Stimulated activated naive CD8-positive, alpha-beta T cell treated with anti-CD3 and anti-CD28 coated beads, Interleukin-15, Interleukin-2, amounts not matched to agents 100 ng/mL and 50 ng/mL, for 24 hours (primary cell): ENCODE measurements around the gene SLC43A2.
"Not testable (repeated sequence)": the region's sequence is repeated elsewhere in the genome, so short reads cannot be mapped to it uniquely, and the experiment has no call there.

Experiments used
- H3K27ac Mint-ChIP-seq: one replicate; pipeline ENCODE4 v1.8.0; 2021; ENCODE audit warnings: mild to moderate bottlenecking, mixed read lengths
- H3K27me3 Mint-ChIP-seq: one replicate; pipeline ENCODE4 v1.8.0; 2021; ENCODE audit warnings: mixed read lengths
- H3K36me3 Mint-ChIP-seq: one replicate; pipeline ENCODE4 v1.8.0; 2021; ENCODE audit warnings: low read depth, mixed read lengths
- H3K4me1 Mint-ChIP-seq: one replicate; pipeline ENCODE4 v1.8.0; 2021; ENCODE audit warnings: low read depth, mixed read lengths
- H3K4me3 Mint-ChIP-seq: one replicate; pipeline ENCODE4 v1.8.0; 2021; ENCODE audit warnings: mild to moderate bottlenecking, mixed read lengths
- H3K9me3 Mint-ChIP-seq: one replicate; pipeline ENCODE4 v1.8.0; 2021; ENCODE audit warnings: mixed read lengths

The SLC43A2 gene

GRCh38 chr17:1573932-1574696 is 54.5 kb downstream of the SLC43A2 start:
- Mint-ChIP-seq H3K9me3 (no peaks in the 10 kb centered on the region), H3K4me3 (no peak overlapping the region), H3K4me1 (peaks cover 13% of the 10 kb centered on the region), H3K27me3 (no peaks in the 10 kb centered on the region), H3K36me3 (no peaks in the 10 kb centered on the region), H3K27ac (no peak overlapping the region)

DNA sequence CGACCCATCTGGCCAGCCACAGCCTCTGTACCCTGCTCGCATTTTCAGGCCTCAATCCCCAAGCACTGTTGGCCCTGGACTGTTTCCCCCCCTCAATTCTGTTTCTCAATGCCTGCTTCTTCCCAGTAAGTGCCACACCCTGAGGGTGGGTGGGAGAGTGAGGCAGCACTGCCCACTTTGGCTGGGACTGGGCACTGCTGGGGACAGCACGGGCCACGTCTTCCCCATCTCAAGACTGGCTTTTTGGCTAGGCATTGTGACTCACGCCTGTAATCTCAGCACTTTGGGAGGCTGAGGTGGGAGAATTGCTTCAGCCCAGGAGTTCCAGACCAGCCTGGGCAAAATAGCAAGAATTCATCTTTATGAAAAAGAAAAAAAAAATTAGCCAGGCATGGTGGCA is 56.0 kb downstream of the SLC43A2 start:
- peaks cover 16% of the 10 kb centered on the region for H3K4me1 Mint-ChIP-seq
- not testable (repeated sequence) for H3K27ac Mint-ChIP-seq, H3K27me3 Mint-ChIP-seq, H3K9me3 Mint-ChIP-seq, H3K4me3 Mint-ChIP-seq, H3K36me3 Mint-ChIP-seq

GRCh38 chr17:1571341-1571704 is 57.3 kb downstream of the SLC43A2 start:
- H3K27ac Mint-ChIP-seq, result no peak overlapping the region
- no peak overlapping the region for H3K4me3 Mint-ChIP-seq
- H3K9me3 Mint-ChIP-seq, result no peaks in the 10 kb centered on the region
- H3K36me3 Mint-ChIP-seq, result no peaks in the 10 kb centered on the region
- no peaks in the 10 kb centered on the region for H3K27me3 Mint-ChIP-seq
- H3K4me1 Mint-ChIP-seq, result peaks cover 15% of the 10 kb centered on the region

- H3K4me1 Mint-ChIP-seq, result peaks cover 22% of the 10 kb centered on the region
- H3K36me3 Mint-ChIP-seq, result no peaks in the 10 kb centered on the region
- no peaks in the 10 kb centered on the region for H3K9me3 Mint-ChIP-seq
- no peak overlapping the region for H3K27ac Mint-ChIP-seq
- no peaks in the 10 kb centered on the region for H3K27me3 Mint-ChIP-seq
- no peak overlapping the region for H3K4me3 Mint-ChIP-seq
Measured at GRCh38 chr17:1568950-1569810, 59.5 kb downstream of the SLC43A2 start.

DNA sequence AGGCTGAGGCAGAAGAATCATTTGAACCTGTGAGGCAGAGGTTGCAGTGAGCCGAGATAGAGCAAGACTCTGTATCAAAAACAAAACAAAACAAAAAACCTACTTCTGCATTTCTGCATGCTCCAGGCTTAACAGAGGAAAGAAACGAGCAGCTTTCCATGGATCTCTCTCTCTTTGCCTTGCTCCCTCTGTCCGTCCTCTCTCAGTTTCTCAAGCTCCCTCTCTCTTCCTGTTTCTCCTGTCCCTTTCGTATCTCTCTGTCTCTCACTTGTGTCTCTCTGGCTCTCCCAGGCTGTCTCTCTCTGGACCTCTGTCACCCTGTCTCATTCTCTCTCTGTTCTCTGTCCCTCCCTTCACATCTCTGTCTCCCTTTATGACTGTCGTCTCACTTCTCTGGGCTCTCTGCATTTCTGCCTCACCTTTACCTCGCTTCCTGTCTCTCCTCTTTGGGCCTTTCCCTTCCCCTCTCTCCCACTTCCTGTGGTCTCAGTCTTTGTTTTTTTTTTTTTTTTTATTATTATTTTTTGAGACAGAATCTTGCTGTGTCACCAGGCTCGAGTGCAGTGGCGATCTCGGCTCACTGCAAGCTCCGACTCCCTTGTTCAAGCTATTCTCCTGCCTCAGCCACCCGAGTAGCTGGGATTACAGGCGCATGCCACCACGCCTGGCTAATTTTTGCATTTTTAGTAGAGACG is 62.0 kb downstream of the SLC43A2 start:
- peak overlapping the region; percentile 77 for H3K4me3 Mint-ChIP-seq
- peaks cover 29% of the 10 kb centered on the region for H3K4me1 Mint-ChIP-seq
- no peaks in the 10 kb centered on the region for H3K36me3 Mint-ChIP-seq
- no peaks in the 10 kb centered on the region for H3K9me3 Mint-ChIP-seq
- no peaks in the 10 kb centered on the region for H3K27me3 Mint-ChIP-seq
- peak overlapping the region; percentile 92 for H3K27ac Mint-ChIP-seq

DNA sequence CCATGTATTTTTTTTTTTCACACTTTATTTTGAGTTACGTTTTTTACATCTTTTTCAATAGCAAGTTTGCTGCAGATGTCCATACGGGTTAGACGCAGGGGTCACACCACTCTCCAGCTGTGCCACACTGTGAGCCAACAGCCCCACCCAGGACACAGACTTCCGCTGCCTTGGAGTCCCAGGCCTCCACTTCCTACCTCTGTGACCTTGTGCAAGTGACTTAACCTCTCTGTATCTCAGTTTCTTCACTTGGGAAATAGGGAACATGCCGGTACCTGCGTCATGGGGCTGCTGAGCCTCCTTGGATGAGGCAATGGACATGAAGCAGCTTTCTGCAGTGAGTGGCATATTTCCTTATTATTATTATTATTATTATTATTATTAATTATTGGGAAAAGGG is 62.8 kb downstream of the SLC43A2 start:
- H3K4me3 Mint-ChIP-seq, result no peak overlapping the region
- no peaks in the 10 kb centered on the region for H3K36me3 Mint-ChIP-seq
- peaks cover 37% of the 10 kb centered on the region for H3K4me1 Mint-ChIP-seq
- H3K27me3 Mint-ChIP-seq, result no peaks in the 10 kb centered on the region
- no peaks in the 10 kb centered on the region for H3K9me3 Mint-ChIP-seq
- H3K27ac Mint-ChIP-seq, result no peak overlapping the region

DNA sequence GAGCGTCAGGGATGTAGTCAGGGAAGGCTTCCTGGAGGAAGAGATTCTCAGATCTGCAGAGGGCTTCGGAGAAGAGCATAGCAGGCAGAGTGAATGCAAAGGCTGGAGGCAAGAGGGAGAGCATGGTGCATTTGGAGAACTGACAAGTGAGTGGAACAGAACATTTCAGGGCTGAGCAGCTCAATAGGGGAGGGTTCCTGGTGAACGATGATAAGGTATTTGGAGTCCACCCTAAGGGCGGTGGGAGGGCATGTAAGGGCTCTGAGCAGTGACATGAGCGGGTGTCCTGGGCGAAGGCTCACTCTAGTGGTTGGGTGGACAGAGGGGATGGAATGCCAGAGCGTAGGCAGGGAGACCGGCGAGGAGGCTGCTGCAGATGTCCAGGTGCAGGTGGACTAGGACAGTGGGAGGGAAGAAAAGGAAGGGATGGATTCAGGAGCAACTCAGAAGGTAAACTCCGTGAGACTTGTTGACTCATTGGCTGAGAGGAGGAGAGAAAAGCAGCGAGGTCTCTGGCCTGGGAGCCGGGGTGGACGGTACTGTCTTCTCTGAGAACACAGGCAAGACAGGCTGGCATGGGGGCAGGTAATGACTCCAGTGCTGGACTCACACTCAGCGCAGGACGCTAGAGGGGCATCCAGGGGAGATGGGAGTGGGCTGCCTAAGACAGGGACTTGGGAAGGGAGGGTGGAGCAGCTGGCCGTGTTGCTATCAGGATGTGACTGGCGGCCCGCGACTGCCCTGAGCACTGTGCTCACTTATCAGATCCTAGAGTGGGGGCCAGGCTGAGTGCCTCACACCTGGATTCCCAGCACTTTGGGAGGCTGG is 64.6 kb downstream of the SLC43A2 start:
- H3K27ac Mint-ChIP-seq, result peak overlapping the region; percentile 63
- H3K27me3 Mint-ChIP-seq, result no peaks in the 10 kb centered on the region
- peaks cover 46% of the 10 kb centered on the region for H3K4me1 Mint-ChIP-seq
- peak overlapping the region; percentile 70 for H3K4me3 Mint-ChIP-seq
- no peaks in the 10 kb centered on the region for H3K9me3 Mint-ChIP-seq
- H3K36me3 Mint-ChIP-seq, result no peaks in the 10 kb centered on the region

DNA sequence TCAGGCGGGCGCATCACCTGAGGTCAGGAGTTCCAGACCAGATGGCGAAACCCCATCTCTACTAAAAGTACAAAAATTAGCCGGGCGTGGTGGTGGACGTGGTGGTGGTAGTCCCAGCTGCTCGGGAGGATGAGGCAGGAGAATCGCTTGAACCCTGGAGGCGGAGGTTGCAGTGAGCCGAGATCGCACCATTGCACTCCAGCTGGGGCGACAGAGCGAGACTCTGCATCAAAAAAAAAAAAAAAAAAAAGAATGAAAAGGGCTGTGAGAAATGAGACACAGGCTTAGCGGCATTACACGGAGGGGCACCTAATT is 65.2 kb downstream of the SLC43A2 start:
- Mint-ChIP-seq H3K4me3 (peak overlapping the region; percentile 70), H3K4me1 (peaks cover 46% of the 10 kb centered on the region), H3K27ac (peak overlapping the region; percentile 63)
- H3K36me3 Mint-ChIP-seq, H3K9me3 Mint-ChIP-seq, H3K27me3 Mint-ChIP-seq: not testable (repeated sequence)

GRCh38 chr17:1562176-1562643 is 66.4 kb downstream of the SLC43A2 start:
- Mint-ChIP-seq H3K27me3 (no peaks in the 10 kb centered on the region), H3K36me3 (peaks cover 2% of the 10 kb centered on the region), H3K4me1 (peaks cover 37% of the 10 kb centered on the region), H3K9me3 (no peaks in the 10 kb centered on the region), H3K27ac (no peak overlapping the region), H3K4me3 (peak overlapping the region; percentile 85)

- Mint-ChIP-seq H3K9me3 (no peaks in the 10 kb centered on the region), H3K4me3 (peak overlapping the region; percentile 85), H3K4me1 (peaks cover 34% of the 10 kb centered on the region), H3K36me3 (peaks cover 5% of the 10 kb centered on the region), H3K27ac (peak overlapping the region; percentile 38), H3K27me3 (no peaks in the 10 kb centered on the region)
Measured at GRCh38 chr17:1561420-1562175, 67.0 kb downstream of the SLC43A2 start.

DNA sequence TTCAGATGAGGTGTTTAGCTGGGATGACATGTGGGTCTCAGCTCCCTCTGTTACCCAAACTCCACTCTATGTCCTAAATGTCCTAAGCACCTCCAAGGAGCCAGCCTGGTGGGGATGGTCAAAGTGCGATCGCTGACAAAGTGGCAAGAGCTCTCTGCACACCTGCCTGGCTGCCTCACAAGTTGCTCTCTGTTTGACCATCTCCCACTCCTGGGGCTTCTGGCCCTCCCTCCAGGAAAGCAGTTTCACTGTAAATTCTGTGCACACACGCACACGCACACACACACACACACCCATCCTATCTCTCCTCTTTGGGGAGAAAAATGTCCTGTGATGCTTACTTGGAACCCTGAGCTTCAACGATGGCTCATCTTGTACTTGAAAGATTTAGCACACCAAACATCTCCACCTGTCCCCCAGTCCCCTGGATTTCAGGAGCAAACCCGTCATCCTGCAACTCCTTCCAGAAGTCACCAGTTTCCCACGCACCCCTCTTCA is 67.7 kb downstream of the SLC43A2 start:
- H3K4me1 Mint-ChIP-seq, result peaks cover 32% of the 10 kb centered on the region
- H3K27me3 Mint-ChIP-seq, result no peaks in the 10 kb centered on the region

GRCh38 chr17:1560101-1560857 is 68.4 kb downstream of the SLC43A2 start:
- peaks cover 5% of the 10 kb centered on the region for H3K36me3 Mint-ChIP-seq
- H3K27me3 Mint-ChIP-seq, result no peaks in the 10 kb centered on the region
- no peaks in the 10 kb centered on the region for H3K9me3 Mint-ChIP-seq
- H3K4me3 Mint-ChIP-seq, result no peak overlapping the region
- H3K4me1 Mint-ChIP-seq, result peaks cover 31% of the 10 kb centered on the region
- H3K27ac Mint-ChIP-seq, result no peak overlapping the region

More for the DNA sequence above, 67.7 kb downstream of the SLC43A2 start:
- Mint-ChIP-seq H3K9me3 (no peaks in the 10 kb centered on the region), H3K27ac (peak overlapping the region; percentile 38), H3K36me3 (peaks cover 5% of the 10 kb centered on the region), H3K4me3 (peak overlapping the region; percentile 85)
